Progenitor cell of endocrine pancreas (in vitro differentiated cells): Measurements from ENCODE around the gene NEURL1. TPM values are rescaled to one million over a fixed set of nuclear protein-coding genes. Genes with fewer than 3 reads are reported as not detected.

Experiments
- DNase-seq: peaks from one replicate; pipeline ENCODE4 v3.0.0; 2021; ENCODE audit warnings: low spot score; ENCODE audit not compliant: unreplicated experiment
- H3K27ac Mint-ChIP-seq: 2 replicates; pipeline ENCODE4 v1.8.0; 2021; ENCODE audit warnings: mild to moderate bottlenecking, moderate library complexity, mixed read lengths
- H3K27me3 Mint-ChIP-seq: 2 replicates; pipeline ENCODE4 v1.8.0; 2021; ENCODE audit warnings: mixed read lengths
- H3K36me3 Mint-ChIP-seq: 2 replicates; pipeline ENCODE4 v1.8.0; 2022; ENCODE audit warnings: mixed read lengths; ENCODE audit not compliant: insufficient read depth
- H3K4me1 Mint-ChIP-seq: 2 replicates; pipeline ENCODE4 v1.8.0; 2021; ENCODE audit warnings: low read depth, mixed read lengths
- H3K4me3 Mint-ChIP-seq: 2 replicates; pipeline ENCODE4 v1.8.0; 2021; ENCODE audit warnings: low read depth, mild to moderate bottlenecking, moderate library complexity, mixed read lengths
- H3K9me3 Mint-ChIP-seq: 2 replicates; pipeline ENCODE4 v1.8.0; 2021; ENCODE audit warnings: low read depth, mixed read lengths
- total RNA-seq: library from RNA; stranded (reverse); gene quantifications from 2 replicates; pipeline ENCODE4 v1.2.1, GENCODE V29; 2021
- TF ChIP-seq, protein P1 (sequence below): fragments of 200-600 bp; sonication (generic); IDR thresholded peaks from one replicate; pipeline ENCODE4 v1.5.0; 2021; ENCODE audit warnings: antibody characterized with exemption, mild to moderate bottlenecking; ENCODE audit not compliant: unreplicated experiment

The NEURL1 gene
- total RNA-seq, 1 donor from 2014 or later = 21.5 TPM

DNA sequence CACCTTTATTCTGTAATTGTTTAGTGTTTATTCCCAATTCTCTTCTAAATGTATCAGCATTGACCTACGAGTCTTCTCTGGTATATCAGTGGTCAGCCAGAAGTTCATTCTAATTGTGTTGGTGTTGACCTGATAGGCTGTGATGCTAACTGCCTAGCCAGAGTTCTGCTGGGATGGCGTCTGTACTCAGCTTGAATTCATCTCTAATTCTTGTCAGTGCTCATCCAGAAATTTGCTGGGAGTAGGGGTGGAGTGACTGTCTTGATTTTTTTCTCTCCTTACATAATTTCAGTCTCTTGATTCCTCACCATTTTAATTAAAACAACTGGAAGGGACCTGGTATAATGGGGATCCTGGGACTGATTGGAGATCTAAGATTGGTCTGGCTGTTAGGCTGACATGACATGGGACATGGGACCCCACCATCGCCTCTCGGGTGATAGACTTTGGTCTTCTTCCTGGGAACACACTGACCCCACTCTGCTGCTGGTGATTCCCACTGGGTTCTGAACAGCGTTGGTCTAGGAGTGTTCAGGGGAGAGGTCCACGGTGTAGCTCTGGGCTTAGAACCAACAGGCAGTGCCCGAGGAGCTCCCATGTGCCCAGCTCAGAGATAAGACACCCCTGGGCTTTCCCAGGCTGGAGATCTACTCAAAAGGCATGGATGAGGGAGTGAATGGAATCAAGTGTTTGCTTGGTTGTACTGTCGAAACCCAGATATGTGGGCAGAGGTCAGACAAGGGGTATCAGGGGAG is 3.8 kb downstream of the NEURL1 start:
- peaks cover 7% of the 10 kb centered on the region for H3K4me1 Mint-ChIP-seq
- H3K27me3 Mint-ChIP-seq = peaks cover 64% of the 10 kb centered on the region
- TF ChIP-seq, protein P1, sequence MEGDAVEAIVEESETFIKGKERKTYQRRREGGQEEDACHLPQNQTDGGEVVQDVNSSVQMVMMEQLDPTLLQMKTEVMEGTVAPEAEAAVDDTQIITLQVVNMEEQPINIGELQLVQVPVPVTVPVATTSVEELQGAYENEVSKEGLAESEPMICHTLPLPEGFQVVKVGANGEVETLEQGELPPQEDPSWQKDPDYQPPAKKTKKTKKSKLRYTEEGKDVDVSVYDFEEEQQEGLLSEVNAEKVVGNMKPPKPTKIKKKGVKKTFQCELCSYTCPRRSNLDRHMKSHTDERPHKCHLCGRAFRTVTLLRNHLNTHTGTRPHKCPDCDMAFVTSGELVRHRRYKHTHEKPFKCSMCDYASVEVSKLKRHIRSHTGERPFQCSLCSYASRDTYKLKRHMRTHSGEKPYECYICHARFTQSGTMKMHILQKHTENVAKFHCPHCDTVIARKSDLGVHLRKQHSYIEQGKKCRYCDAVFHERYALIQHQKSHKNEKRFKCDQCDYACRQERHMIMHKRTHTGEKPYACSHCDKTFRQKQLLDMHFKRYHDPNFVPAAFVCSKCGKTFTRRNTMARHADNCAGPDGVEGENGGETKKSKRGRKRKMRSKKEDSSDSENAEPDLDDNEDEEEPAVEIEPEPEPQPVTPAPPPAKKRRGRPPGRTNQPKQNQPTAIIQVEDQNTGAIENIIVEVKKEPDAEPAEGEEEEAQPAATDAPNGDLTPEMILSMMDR = no peak
- DNase-seq = no peak
- no peaks in the 10 kb centered on the region for H3K9me3 Mint-ChIP-seq
- no peak overlapping the region for H3K27ac Mint-ChIP-seq
- no peak overlapping the region for H3K4me3 Mint-ChIP-seq
- peaks cover 2% of the 10 kb centered on the region for H3K36me3 Mint-ChIP-seq

DNA sequence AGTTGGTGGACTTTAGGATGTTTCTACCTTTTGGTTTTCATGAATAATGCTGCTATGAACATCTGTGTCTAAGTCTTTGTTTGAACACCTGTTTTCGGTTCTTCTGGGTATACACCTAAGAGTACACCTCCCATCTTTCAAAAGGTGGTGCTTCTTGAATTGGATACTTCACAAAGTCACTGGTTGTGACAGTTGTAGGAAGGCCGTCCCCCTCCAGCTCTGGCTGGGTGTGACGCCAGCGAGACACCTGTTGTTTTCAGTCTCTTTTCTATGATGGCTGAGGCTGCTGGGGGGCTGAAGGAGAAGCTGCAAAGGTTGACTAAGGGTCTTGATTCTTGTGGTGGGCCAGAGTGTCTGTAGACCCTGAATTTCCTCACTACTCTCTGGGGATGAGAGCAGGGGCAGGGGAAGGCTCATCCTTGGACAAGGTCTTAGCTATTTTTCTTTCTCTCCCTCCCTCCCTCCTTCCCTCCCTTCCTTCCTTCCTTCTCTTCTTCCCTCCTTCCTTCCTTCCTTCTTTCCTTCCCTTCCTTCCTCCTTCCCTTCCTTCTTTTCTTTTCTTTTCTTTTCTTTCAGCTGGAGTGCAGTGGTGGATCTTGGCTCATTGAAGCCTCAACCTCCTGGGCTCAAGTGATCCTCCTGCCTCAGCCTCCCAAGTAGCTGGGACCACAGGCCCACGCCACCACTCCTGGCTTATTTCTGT is 5.6 kb downstream of the NEURL1 start:
- TF ChIP-seq, protein P1 = no peak
- Mint-ChIP-seq H3K36me3 (peaks cover 2% of the 10 kb centered on the region), H3K4me3 (no peak overlapping the region), H3K9me3 (no peaks in the 10 kb centered on the region), H3K4me1 (peaks cover 7% of the 10 kb centered on the region), H3K27ac (no peak overlapping the region), H3K27me3 (peaks cover 52% of the 10 kb centered on the region)
- DNase-seq = no peak

DNA sequence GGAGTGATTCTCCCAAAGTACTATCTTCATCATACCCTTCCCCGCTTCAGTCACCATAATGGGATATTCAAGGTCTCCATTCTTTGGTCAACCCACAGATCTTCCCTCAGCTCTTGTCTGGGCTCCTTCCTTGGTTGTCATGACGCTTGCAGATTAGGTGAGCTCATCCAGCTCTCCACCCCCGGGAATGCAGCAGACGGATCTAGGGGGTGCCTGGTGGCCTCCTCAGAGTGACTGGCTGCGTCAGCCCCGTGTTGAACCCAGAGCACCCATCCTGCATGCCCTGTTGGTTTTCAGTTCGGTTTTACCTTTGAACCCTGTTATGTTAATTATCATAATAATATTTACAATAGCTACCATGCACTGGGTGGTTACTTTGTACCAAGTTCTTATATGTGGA is 6.4 kb downstream of the NEURL1 start:
- Mint-ChIP-seq H3K27me3 (peaks cover 46% of the 10 kb centered on the region), H3K27ac (no peak overlapping the region), H3K9me3 (no peaks in the 10 kb centered on the region), H3K4me1 (peaks cover 9% of the 10 kb centered on the region), H3K4me3 (no peak overlapping the region), H3K36me3 (peaks cover 2% of the 10 kb centered on the region)
- DNase-seq = no peak
- TF ChIP-seq, protein P1 = no peak

DNA sequence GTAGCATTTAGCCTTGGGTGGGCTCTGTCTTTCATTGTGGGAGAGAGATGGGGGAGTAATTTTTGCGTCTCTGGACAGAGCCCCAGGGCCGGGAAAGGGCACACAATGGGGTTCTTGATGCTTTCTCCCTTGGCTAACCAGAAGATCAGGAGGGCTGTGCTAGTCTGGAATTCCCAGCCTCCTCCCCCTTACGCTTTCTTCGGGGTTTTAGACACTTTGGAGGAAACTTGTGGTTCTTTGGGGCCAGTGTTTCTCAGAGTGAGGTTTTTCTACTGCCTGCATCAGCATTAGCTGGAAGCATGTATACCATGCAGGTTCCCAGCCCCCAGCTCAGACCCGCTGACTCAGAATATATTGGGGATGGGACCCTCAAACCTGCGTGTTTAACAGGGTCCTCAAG is 7.0 kb downstream of the NEURL1 start:
- peaks cover 2% of the 10 kb centered on the region for H3K36me3 Mint-ChIP-seq
- DNase-seq = no peak
- peaks cover 9% of the 10 kb centered on the region for H3K4me1 Mint-ChIP-seq
- TF ChIP-seq, protein P1 = no peak
- no peak overlapping the region for H3K27ac Mint-ChIP-seq
- peaks cover 40% of the 10 kb centered on the region for H3K27me3 Mint-ChIP-seq
- no peaks in the 10 kb centered on the region for H3K9me3 Mint-ChIP-seq
- H3K4me3 Mint-ChIP-seq = no peak overlapping the region

DNA sequence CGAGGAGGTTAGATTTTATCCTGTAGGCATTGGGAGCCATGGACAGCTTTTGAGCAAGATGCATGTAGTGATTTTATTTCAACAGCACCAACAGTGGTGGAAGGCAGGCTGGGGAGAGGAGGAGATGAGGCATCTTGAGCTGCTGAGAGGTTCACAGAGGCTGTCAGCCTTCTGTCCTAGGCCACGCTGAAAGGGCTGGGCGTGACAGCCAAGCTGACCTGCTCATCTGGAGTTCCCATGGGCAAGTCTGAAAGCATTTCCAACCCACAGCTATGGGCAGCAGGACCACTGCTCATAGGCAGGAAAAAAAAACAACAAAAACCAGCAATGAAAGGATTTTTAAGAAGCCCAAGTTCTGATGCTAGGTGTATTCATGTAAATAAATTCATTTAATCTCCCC is 7.7 kb downstream of the NEURL1 start:
- TF ChIP-seq, protein P1 = no peak
- no peak for DNase-seq
- Mint-ChIP-seq H3K4me1 (peaks cover 13% of the 10 kb centered on the region), H3K27me3 (peaks cover 34% of the 10 kb centered on the region), H3K27ac (no peak overlapping the region), H3K4me3 (no peak overlapping the region), H3K9me3 (no peaks in the 10 kb centered on the region), H3K36me3 (peaks cover 2% of the 10 kb centered on the region)
